Fibroblast of lung (primary cell): ENCODE measurements around the gene FHOD3.

Experiments used
- CTCF ChIP-seq, 2 donors: IDR thresholded peaks in 1 of 2; conservative IDR thresholded peaks in 1 of 2; 1 replicate in 1 of 2; 2 replicates in 1 of 2; pipeline ENCODE4 v1.5.1; 2011 to 2012; ENCODE audit warnings: low read length in 2 of 2, control low read depth in 1 of 2, inconsistent platforms in 1 of 2, low read depth in 1 of 2, mild to moderate bottlenecking in 1 of 2
- EZH2 ChIP-seq: IDR thresholded peaks from 2 replicates; pipeline ENCODE4 v1.5.1; 2012; ENCODE audit warnings: low read length, control low read depth, mild to moderate bottlenecking; ENCODE audit errors: missing control alignments

- TF ChIP-seq CTCF (conservative IDR thresholded peaks at IDR 0.05 in 1 of 2, IDR thresholded peaks at IDR 0.05 in 1 of 2; ENCODE audit: low read depth in 1 of 2, low read length in 2 of 2) (no peak), EZH2 (no peak)
Observed at GRCh38 chr18:36349552-36349951, 52.0 kb downstream of the FHOD3 start.
